ENCODE results near the gene TTC29.

- TF ChIP-seq CTCF (IDR thresholded peaks at IDR 0.05) (peak; percentile 93), EZH2phosphoT487 (IDR thresholded peaks at IDR 0.05) (no peak)
Observed at GRCh38 chr4:146916479-146917076, 29.1 kb downstream of the TTC29 start.

Data from neural progenitor cell (in vitro differentiated cells).